ENCODE results near the gene TPSD1. TPM values are rescaled to one million over a fixed set of nuclear protein-coding genes. Genes with fewer than 3 reads are reported as not detected.

TPSD1 gene
- not detected in 5 replicates for total RNA-seq (2022; extraction: Qiagen RNA extraction; ENCODE audit: low read depth)

DNA sequence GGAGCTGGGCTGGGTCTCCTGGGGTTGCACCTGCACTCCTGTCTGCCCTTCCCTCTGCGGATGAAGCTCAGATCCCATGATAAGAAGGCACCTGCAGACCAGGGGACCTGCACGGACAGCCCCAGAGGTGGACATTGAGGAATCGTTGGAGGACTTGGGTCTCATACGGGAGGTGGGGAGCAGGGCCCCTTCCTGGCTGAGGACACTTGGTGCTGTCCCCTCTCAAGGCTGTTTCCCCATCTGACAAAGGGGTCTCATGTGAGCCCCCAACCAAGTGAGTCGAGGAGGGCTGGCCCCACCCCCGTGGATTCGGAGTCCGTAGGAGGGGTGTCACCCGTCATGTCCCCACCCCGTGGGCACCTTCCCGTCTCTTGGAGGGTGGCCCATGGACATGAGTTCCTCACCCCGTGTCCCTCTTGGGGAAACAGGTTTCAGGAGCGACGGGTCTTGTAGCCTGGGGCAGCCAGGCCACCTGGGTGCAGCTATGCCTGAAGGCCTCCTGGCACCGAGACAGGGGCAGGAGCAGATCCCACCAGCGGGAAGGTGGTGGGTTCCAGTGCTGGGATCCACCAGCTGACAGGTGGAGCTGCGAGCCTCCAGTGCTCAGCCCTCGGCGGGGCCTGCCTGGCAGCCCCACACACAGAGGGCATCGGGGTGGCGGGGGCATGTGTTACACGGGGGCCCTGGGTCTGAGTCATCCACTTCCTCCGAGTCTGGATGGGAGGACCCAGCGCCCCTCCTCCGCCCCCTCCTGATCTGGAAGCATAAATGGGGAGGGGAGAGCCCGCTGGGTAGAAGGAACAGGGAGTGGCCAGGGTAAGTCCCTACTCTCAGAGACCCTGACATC, at the start of gene TPSD1:
Gene TPSD1, plus strand, starts transcription at position 794 of the 847 bp plus-strand sequence. CDS start 212 bp downstream, outside the sequence.

DNA sequence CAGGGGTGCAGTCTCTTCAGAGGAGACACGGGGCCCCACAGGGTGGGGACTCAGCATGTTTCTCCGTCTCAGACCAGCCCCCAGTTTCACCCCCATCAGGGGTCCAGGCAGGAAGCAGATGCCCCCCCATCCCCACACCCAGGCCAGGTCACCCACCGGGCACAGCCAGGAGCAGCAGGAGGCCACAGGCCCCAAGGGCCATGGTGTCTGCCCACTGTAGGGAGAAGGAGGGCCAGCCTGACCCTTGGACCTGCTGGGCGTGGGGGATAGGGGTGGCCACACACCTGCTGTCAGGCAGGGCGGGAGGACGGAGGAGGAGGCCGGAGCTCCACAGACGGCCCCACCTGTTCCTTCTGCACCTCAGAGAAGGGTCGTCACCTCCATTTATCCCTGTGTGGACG, 30.8 kb upstream of the TPSD1 start, which contains the start of gene TPSG1:
Gene TPSG1, minus strand, starts transcription at position 218 of the 401 bp plus-strand sequence. Its CDS starts 16 bp downstream, at position 202.

DNA sequence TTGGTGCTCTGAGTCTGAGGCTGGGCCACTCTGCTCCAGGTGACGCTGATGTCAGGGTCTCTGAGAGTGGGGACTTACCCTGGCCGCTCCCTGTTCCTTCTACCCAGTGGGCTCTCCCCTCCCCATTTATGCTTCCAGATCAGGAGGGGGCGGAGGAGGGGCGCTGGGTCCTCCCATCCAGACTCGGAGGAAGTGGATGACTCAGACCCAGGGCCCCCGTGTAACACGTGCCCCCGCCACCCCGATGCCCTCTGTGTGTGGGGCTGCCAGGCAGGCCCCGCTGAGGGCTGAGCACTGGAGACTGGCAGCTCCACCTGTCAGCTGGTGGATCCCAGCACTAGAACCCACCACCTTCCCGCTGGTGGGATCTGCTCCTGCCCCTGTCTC, 25.8 kb upstream of the TPSD1 start, which contains the start of gene TPSB2:
Gene TPSB2, minus strand, starts transcription at position 101 of the 387 bp plus-strand sequence. CDS start 233 bp downstream, outside the sequence.

DNA sequence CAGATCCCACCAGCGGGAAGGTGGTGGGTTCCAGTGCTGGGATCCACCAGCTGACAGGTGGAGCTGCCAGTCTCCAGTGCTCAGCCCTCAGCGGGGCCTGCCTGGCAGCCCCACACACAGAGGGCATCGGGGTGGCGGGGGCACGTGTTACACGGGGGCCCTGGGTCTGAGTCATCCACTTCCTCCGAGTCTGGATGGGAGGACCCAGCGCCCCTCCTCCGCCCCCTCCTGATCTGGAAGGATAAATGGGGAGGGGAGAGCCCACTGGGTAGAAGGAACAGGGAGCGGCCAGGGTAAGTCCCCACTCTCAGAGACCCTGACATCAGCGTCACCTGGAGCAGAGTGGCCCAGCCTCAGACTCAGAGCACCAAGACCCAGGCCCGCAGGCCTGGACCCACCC, 15.4 kb upstream of the TPSD1 start, which contains the start of gene TPSAB1:
Gene TPSAB1, plus strand, starts transcription at position 270 of the 400 bp plus-strand sequence. CDS start 234 bp downstream, outside the sequence.

Other genes starting within 250 kb of the TPSD1 start
- 0.20 to 0.57 TPM (median 0.53 TPM) in 5 replicates for gene SSTR5, start 183.3 kb upstream of the TPSD1 start, total RNA-seq (2022; extraction: Qiagen RNA extraction; ENCODE audit: low read depth)
- not detected in 5 replicates for gene C1QTNF8, start 159.8 kb upstream of the TPSD1 start, total RNA-seq (2022; extraction: Qiagen RNA extraction; ENCODE audit: low read depth)
- 6.3 to 18.6 TPM (median 17.1 TPM) in 5 replicates for gene CACNA1H, start 103.0 kb upstream of the TPSD1 start, total RNA-seq (2022; extraction: Qiagen RNA extraction; ENCODE audit: low read depth)
- not detected in 5 replicates for gene TPSG1, start 30.8 kb upstream of the TPSD1 start, total RNA-seq (2022; extraction: Qiagen RNA extraction; ENCODE audit: low read depth)
- 0.20 to 0.27 TPM in 2 of 5 replicates, not detected in the others for gene TPSB2, start 25.9 kb upstream of the TPSD1 start, total RNA-seq (2022; extraction: Qiagen RNA extraction; ENCODE audit: low read depth)
- gene TPSAB1, start 15.4 kb upstream of the TPSD1 start, total RNA-seq (2022; extraction: Qiagen RNA extraction; ENCODE audit: low read depth), result not detected in 5 replicates
- 154 to 260 TPM (median 165 TPM) in 5 replicates for gene UBE2I, start 53.6 kb downstream of the TPSD1 start, total RNA-seq (2022; extraction: Qiagen RNA extraction; ENCODE audit: low read depth)
- gene BAIAP3, start 77.6 kb downstream of the TPSD1 start, total RNA-seq (2022; extraction: Qiagen RNA extraction; ENCODE audit: low read depth), result 0.65 to 1.8 TPM (median 1.3 TPM) in 5 replicates
- gene TSR3, start 95.8 kb downstream of the TPSD1 start, total RNA-seq (2022; extraction: Qiagen RNA extraction; ENCODE audit: low read depth), result 45.6 to 104 TPM (median 97.7 TPM) in 5 replicates
- 20.0 to 35.9 TPM (median 34.1 TPM) in 5 replicates for gene GNPTG, start 95.9 kb downstream of the TPSD1 start, total RNA-seq (2022; extraction: Qiagen RNA extraction; ENCODE audit: low read depth)
- gene UNKL, start 158.6 kb downstream of the TPSD1 start, total RNA-seq (2022; extraction: Qiagen RNA extraction; ENCODE audit: low read depth), result 19.8 to 40.8 TPM (median 36.0 TPM) in 5 replicates
- 28.4 to 36.8 TPM (median 32.4 TPM) in 5 replicates for gene UQCC4, start 164.7 kb downstream of the TPSD1 start, total RNA-seq (2022; extraction: Qiagen RNA extraction; ENCODE audit: low read depth)
- not detected in 5 replicates for gene PERCC1, start 175.0 kb downstream of the TPSD1 start, total RNA-seq (2022; extraction: Qiagen RNA extraction; ENCODE audit: low read depth)
- 0.31 to 0.55 TPM (median 0.34 TPM) in 3 of 5 replicates, not detected in the others for gene CCDC154, start 188.5 kb downstream of the TPSD1 start, total RNA-seq (2022; extraction: Qiagen RNA extraction; ENCODE audit: low read depth)
- 36.2 to 82.8 TPM (median 80.0 TPM) in 5 replicates for gene CLCN7, start 219.0 kb downstream of the TPSD1 start, total RNA-seq (2022; extraction: Qiagen RNA extraction; ENCODE audit: low read depth)
- 0.14 TPM in 1 of 5 replicates, not detected in the others for gene PTX4, start 232.9 kb downstream of the TPSD1 start, total RNA-seq (2022; extraction: Qiagen RNA extraction; ENCODE audit: low read depth)
- 17.9 to 47.6 TPM (median 40.5 TPM) in 5 replicates for gene TELO2, start 237.3 kb downstream of the TPSD1 start, total RNA-seq (2022; extraction: Qiagen RNA extraction; ENCODE audit: low read depth)

All from A549 treated with ZK216348 at 1 μM for 4 hours (cell line).